ENCODE results near the gene RXRG. TPM values are rescaled to one million over a fixed set of nuclear protein-coding genes. Genes with fewer than 3 reads are reported as not detected.

RXRG gene
- total and polyA plus RNA-seq, 2 donors (not counting 1 experiment from before 2014, with no cell fraction given), result under 0.01 to 0.31 TPM

GRCh38 chr1:165468726-165469249 is 23.9 kb upstream of the RXRG start:
- H3K27ac ChIP-seq (ENCODE audit: insufficient read depth, low read length), result no peak overlapping the region
- no peaks in the 10 kb centered on the region for H3K79me2 ChIP-seq (ENCODE audit: control insufficient read depth, insufficient read depth, low read length)
- TF ChIP-seq EZH2 (IDR thresholded peaks at IDR 0.05; ENCODE audit: low read length, missing control alignments), result no peak
- TF ChIP-seq CTCF (conservative IDR thresholded peaks at IDR 0.05 in 1 of 2, IDR thresholded peaks at IDR 0.05 in 1 of 2; ENCODE audit: low read depth in 1 of 2, low read length in 2 of 2), result no peak
- no peaks in the 10 kb centered on the region for H4K20me1 ChIP-seq (ENCODE audit: control insufficient read depth, extremely low read depth, insufficient read depth, low read length)
- H3K4me1 ChIP-seq (ENCODE audit: control insufficient read depth, extremely low read depth, insufficient read depth, low read length), result no peaks in the 10 kb centered on the region
- H3K4me2 ChIP-seq (ENCODE audit: extremely low read depth, insufficient read depth, low read length), result no peak overlapping the region
- no peak overlapping the region for H2AFZ ChIP-seq (ENCODE audit: low read length)
- H3K27me3 ChIP-seq (ENCODE audit: control insufficient read depth, insufficient read depth, low read length), result no peaks in the 10 kb centered on the region
- no peaks in the 10 kb centered on the region for H3K9me3 ChIP-seq (ENCODE audit: control insufficient read depth, insufficient read depth, low read depth, low read length)
- no peak overlapping the region for H3K4me3 ChIP-seq (replicated peaks in 1 of 4; ENCODE audit: control extremely low read depth in 1 of 4, insufficient read depth in 1 of 4, low read depth in 3 of 4, low read length in 4 of 4)
- DNase-seq (ENCODE audit: low read depth in 2 of 2), result no peak
- H3K36me3 ChIP-seq (ENCODE audit: control insufficient read depth, insufficient read depth, low read length), result no peaks in the 10 kb centered on the region
- no peak overlapping the region for H3K9ac ChIP-seq (ENCODE audit: insufficient read depth, low read length)

- Histone ChIP-seq H4K20me1 (ENCODE audit: control insufficient read depth, extremely low read depth, insufficient read depth, low read length) (no peaks in the 10 kb centered on the region), H3K4me1 (ENCODE audit: control insufficient read depth, extremely low read depth, insufficient read depth, low read length) (no peaks in the 10 kb centered on the region), H3K4me2 (ENCODE audit: extremely low read depth, insufficient read depth, low read length) (no peak overlapping the region), H2AFZ (ENCODE audit: low read length) (no peak overlapping the region), H3K9me3 (ENCODE audit: control insufficient read depth, insufficient read depth, low read depth, low read length) (no peaks in the 10 kb centered on the region), H3K36me3 (ENCODE audit: control insufficient read depth, insufficient read depth, low read length) (no peaks in the 10 kb centered on the region), H3K79me2 (ENCODE audit: control insufficient read depth, insufficient read depth, low read length) (no peaks in the 10 kb centered on the region), H3K27ac (ENCODE audit: insufficient read depth, low read length) (no peak overlapping the region), H3K27me3 (ENCODE audit: control insufficient read depth, insufficient read depth, low read length) (no peaks in the 10 kb centered on the region), H3K9ac (ENCODE audit: insufficient read depth, low read length) (no peak overlapping the region), H3K4me3 (replicated peaks in 1 of 4; ENCODE audit: control extremely low read depth in 1 of 4, insufficient read depth in 1 of 4, low read depth in 3 of 4, low read length in 4 of 4) (no peak overlapping the region)
- TF ChIP-seq CTCF (conservative IDR thresholded peaks at IDR 0.05 in 1 of 2, IDR thresholded peaks at IDR 0.05 in 1 of 2; ENCODE audit: low read depth in 1 of 2, low read length in 2 of 2), result no peak
- no peak for TF ChIP-seq EZH2 (IDR thresholded peaks at IDR 0.05; ENCODE audit: low read length, missing control alignments)
- DNase-seq (ENCODE audit: low read depth in 2 of 2), result no peak
Measured at GRCh38 chr1:165468253-165468652, 23.3 kb upstream of the RXRG start.

- Histone ChIP-seq H2AFZ (ENCODE audit: low read length) (no peak overlapping the region), H3K9me3 (ENCODE audit: control insufficient read depth, insufficient read depth, low read depth, low read length) (no peaks in the 10 kb centered on the region), H3K9ac (ENCODE audit: insufficient read depth, low read length) (no peak overlapping the region), H4K20me1 (ENCODE audit: control insufficient read depth, extremely low read depth, insufficient read depth, low read length) (no peaks in the 10 kb centered on the region), H3K79me2 (ENCODE audit: control insufficient read depth, insufficient read depth, low read length) (no peaks in the 10 kb centered on the region), H3K27me3 (ENCODE audit: control insufficient read depth, insufficient read depth, low read length) (no peaks in the 10 kb centered on the region), H3K4me3 (replicated peaks in 1 of 4; ENCODE audit: control extremely low read depth in 1 of 4, insufficient read depth in 1 of 4, low read depth in 3 of 4, low read length in 4 of 4) (no peak overlapping the region), H3K4me2 (ENCODE audit: extremely low read depth, insufficient read depth, low read length) (no peak overlapping the region), H3K36me3 (ENCODE audit: control insufficient read depth, insufficient read depth, low read length) (no peaks in the 10 kb centered on the region), H3K4me1 (ENCODE audit: control insufficient read depth, extremely low read depth, insufficient read depth, low read length) (no peaks in the 10 kb centered on the region), H3K27ac (ENCODE audit: insufficient read depth, low read length) (no peak overlapping the region)
- TF ChIP-seq CTCF (conservative IDR thresholded peaks at IDR 0.05 in 1 of 2, IDR thresholded peaks at IDR 0.05 in 1 of 2; ENCODE audit: low read depth in 1 of 2, low read length in 2 of 2), result no peak
- no peak for TF ChIP-seq EZH2 (IDR thresholded peaks at IDR 0.05; ENCODE audit: low read length, missing control alignments)
- no peak for DNase-seq (ENCODE audit: low read depth in 2 of 2)
Measured at GRCh38 chr1:165467706-165468105, 22.8 kb upstream of the RXRG start.

Measured in fibroblast of lung (primary cell).